GM21528 (cell line): Measurements from ENCODE around the gene RFT1.

Experiments used
- ATAC-seq: cut with Tn5 transposase; IDR thresholded peaks from one replicate; pipeline ENCODE4 v1.9.1; 2021; ENCODE audit warnings: mild to moderate bottlenecking, moderate library complexity; ENCODE audit not compliant: unreplicated experiment, low FRiP score

The RFT1 gene

GRCh38 chr3:53129344-53129743 lies 891 bp downstream of the RFT1 start:
- no peak for ATAC-seq

GRCh38 chr3:53126601-53127000 lies 3.6 kb downstream of the RFT1 start:
- no peak for ATAC-seq

- ATAC-seq: no peak
Measured at GRCh38 chr3:53123953-53124352, 6.3 kb downstream of the RFT1 start.

GRCh38 chr3:53123510-53123909 lies 6.7 kb downstream of the RFT1 start:
- ATAC-seq: no peak

- no peak for ATAC-seq
Measured at GRCh38 chr3:53122933-53123305, 7.3 kb downstream of the RFT1 start.

- ATAC-seq: no peak
Measured at GRCh38 chr3:53122255-53122932, 7.8 kb downstream of the RFT1 start.

GRCh38 chr3:53120336-53120735 lies 9.9 kb downstream of the RFT1 start:
- ATAC-seq: no peak

GRCh38 chr3:53116956-53117355 lies 13.3 kb downstream of the RFT1 start:
- no peak for ATAC-seq

GRCh38 chr3:53114412-53115074 lies 15.7 kb downstream of the RFT1 start:
- ATAC-seq: no peak

- ATAC-seq: peak; percentile 65
Measured at GRCh38 chr3:53114011-53114400, 16.2 kb downstream of the RFT1 start.

GRCh38 chr3:53113293-53114010 lies 16.8 kb downstream of the RFT1 start:
- no peak for ATAC-seq

GRCh38 chr3:53111822-53112221 lies 18.4 kb downstream of the RFT1 start:
- no peak for ATAC-seq

- no peak for ATAC-seq
Measured at GRCh38 chr3:53109891-53110771, 20.1 kb downstream of the RFT1 start.

- no peak for ATAC-seq
Measured at GRCh38 chr3:53109190-53109589, 21.0 kb downstream of the RFT1 start.

- no peak for ATAC-seq
Measured at GRCh38 chr3:53104762-53105161, 25.5 kb downstream of the RFT1 start.

GRCh38 chr3:53103397-53104296 lies 26.6 kb downstream of the RFT1 start:
- ATAC-seq: no peak

GRCh38 chr3:53102601-53103147 lies 27.6 kb downstream of the RFT1 start:
- ATAC-seq: peak; percentile 61

- no peak for ATAC-seq
Measured at GRCh38 chr3:53101956-53102355, 28.3 kb downstream of the RFT1 start.

GRCh38 chr3:53100818-53101466 lies 29.3 kb downstream of the RFT1 start:
- ATAC-seq: no peak
